ENCODE data around the gene SOS2. TPM values are rescaled to one million over a fixed set of nuclear protein-coding genes. Genes with fewer than 3 reads are reported as not detected.

Gene SOS2
- total RNA-seq, 1 donor: 9.7 TPM

DNA sequence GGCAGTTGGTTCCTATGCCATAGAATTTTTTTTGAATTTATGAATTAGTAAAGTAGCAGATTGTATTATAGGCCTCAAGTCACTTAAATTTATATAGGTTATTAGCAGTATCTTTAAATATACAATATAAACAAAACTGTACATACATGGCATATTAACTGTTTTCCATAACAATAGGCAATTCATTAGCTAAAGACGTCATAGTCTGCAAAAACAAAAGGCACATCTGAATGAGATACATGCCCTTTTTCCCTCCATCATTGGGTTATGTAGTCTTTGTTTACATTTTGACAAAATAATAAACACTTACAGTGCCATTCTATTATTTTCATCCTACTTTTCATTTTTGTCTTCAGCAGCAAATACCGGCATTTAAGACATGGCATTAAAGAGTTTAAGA is 113.9 kb downstream of the SOS2 start:
- no peak for DNase-seq (ENCODE audit: low read depth in 2 of 3, low spot score in 2 of 3)

DNA sequence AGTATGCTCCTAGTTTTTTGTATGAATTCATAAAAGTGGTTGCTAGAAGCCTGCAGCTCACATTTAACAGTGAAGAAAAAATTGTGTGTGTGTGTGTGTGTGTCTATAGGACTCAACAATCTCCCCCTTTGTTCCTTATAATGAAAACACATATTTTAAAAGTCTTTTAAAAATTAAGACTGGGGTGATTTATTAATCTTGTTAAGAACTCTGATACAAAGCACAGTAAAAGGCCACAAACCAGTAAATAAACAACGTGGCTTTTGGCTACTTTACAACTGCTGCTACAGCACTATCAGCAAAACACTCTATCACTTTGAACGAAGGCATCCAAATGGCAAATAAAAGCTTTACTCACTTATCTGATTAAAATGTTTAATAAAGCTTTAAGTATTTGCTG is 114.4 kb downstream of the SOS2 start:
- DNase-seq (ENCODE audit: low read depth in 2 of 3, low spot score in 2 of 3): no peak

DNA sequence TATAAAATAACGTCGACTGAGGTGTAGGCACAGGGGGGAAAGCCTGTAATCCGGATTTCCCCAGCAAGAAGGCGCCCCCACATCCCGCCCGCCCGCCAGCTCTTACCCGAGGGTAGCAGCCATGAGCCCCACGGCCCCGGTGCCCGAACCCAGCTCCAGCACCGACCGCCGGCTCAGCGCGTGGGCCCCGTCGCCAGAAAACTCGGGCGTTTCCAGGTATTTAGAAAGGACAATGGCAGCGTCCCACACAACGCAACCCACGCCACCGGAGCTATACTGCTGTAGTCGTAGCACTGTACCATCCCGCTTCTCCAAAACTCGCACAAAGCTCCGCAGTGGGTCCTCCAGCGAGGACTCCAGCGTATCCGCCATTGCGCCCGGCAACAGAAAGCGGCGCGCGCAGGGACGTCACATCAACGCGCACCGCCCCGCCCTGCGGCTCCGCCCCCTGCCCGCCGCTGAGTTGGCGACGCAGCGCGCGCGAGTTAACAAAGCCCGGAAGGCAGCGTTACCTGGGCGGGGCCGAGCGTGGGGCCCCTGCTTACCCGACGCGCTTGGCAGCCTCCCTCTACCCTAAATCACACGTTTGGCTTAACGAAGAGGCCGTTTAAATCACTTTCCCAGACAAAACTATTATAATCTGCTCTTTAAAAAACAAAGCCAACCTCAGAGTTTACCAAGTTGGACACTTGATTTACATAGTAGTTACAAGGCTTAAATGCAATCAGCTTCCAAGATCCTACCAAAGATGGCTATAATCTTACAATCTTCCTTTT is 115.0 kb downstream of the SOS2 start, which contains the start of gene VCPKMT:
Gene VCPKMT, minus strand, starts transcription at position 392 of the 776 bp plus-strand sequence. Its CDS starts 20 bp downstream, at position 372.
- peak; percentile 90 to 96 (median 92) for DNase-seq (ENCODE audit: low read depth in 2 of 3, low spot score in 2 of 3)

DNA sequence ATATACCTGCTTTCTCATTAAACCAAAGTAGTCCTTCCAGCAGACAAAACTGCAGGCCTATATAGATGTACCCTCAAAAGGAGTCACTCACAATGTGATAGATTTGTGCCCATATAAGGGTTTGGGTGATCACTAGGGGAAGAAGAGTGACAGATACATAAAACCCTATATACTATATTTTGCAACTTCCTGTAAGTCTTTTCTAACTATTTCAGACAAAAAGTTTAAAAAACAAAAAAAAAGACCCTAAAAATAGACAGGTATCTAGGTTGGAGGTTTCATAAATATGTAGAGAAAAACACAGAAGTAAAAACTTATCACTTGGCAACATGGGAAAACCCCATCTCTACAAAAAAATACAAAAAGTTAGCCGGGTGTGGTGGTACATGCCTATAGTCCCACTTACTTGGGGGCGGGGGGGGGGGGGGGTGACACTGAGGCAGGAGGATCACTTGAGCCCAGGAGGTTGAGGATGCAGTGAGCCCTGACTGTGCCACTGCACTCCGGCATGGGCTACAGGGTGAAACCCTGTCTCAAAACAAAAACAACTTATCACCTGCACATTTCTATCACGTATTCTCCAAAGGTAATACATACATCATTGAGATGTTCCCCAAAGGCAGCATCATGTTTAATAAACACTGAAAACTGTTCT is 117.9 kb downstream of the SOS2 start:
- no peak for DNase-seq (ENCODE audit: low read depth in 2 of 3, low spot score in 2 of 3)

DNA sequence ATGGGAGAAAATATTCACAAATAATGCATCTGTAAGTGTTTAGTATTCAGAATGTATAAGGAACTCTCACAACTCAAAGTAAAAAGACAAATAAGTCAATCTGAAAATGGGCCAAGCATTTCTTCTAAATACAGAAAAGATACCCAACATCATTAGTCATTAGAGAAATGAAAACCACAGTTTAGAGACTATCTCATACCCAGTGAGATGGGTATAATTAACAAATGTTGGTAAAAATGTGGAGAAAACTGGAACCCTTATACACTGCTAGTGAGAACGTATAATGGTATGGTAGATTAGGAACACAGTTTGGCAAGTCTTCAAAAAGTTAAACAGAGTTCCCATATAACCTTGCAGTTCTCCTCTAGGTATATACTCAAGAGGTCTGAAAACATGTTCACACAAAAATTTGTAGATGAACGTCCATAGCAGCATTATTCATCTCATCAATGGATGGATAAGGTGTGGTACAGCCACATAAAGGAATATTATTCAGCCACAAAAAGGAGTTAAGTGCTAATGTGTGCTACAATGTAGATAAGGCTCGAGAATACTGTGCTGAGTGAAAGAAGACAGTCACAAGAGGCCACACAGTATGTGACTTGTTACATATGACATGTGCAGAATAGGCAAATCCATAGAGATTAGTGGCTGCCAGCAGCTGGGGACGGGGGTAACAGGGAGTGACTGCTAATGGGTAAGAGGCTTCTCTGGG is 120.9 kb downstream of the SOS2 start:
- DNase-seq (ENCODE audit: low read depth in 2 of 3, low spot score in 2 of 3): no peak

DNA sequence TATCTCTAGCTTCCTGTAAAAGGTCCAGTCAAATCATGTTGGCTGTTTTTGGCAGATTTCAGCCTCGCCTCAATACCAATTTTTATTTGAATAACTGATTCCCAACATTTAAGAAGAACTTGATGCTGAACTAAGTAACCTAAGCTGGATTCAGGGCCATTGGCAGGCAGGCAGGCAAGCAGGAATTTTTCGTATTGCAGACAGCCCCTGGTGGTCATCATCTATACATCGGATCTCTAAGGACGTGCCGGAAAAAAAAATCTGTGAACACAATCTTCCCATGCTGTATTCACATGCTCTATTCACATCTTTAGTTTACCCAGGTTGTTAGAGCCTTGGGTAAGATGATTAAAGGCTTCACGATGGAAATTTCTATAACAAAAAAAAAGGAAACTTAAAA is 122.0 kb downstream of the SOS2 start:
- no peak for DNase-seq (ENCODE audit: low read depth in 2 of 3, low spot score in 2 of 3)

DNA sequence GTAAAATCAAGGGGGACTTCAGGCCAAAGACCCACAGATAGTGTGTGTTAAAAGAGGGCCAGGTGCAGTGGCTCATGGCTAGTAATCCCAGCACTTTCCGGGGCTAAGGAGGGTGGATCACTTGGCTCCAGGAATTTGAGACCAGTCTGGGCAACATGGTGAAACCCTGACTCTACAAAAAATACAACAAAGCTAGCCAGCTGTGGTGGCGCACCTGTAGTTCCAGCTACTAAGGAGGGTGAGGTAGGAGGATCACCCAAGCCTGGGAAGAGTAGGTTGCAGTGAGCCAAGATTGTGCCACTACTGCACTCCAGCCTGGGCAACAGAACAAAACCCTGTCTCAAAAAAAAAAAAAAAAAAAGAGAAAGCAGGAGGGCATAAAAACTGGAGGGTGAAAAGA is 123.5 kb downstream of the SOS2 start:
- DNase-seq (ENCODE audit: low read depth in 2 of 3, low spot score in 2 of 3): no peak

DNA sequence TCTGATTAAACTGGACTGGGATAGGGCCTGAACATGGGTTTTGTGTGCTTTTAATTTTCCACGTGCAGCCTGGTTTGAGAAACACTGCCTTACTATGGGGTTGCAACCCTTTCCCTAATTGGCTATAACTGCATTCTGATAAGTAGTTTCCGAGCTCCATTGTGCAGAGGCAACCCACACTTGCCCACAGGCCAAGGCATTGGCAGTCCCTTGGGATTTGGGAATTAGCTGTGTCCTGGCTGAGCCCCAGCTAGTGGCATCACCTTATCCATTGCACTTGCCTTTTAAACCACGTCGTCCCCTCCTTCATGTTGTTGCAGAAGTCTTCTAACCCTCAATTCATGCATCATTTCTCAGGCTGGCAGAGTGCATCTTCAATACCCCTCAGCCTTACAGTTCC is 125.2 kb downstream of the SOS2 start:
- DNase-seq (ENCODE audit: low read depth in 2 of 3, low spot score in 2 of 3): no peak

DNA sequence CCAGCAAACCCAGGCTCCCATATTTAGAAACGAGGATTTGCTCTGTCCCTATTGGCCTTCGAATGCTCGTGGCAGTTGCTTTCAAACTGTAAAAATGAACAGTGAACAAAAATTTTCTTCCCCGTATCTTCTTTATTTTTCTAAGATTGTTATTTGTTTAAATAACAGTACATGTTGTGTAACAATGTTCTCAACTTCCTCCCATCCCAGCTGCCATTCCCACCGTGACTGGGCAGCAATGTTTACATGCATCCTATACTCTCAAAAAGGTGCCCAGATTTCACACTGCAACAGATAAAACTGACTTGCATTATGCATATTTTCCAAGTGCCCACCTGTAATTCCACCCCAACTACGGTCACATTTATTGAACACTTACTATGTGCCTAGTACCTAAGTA is 127.8 kb downstream of the SOS2 start:
- no peak for DNase-seq (ENCODE audit: low read depth in 2 of 3, low spot score in 2 of 3)

DNA sequence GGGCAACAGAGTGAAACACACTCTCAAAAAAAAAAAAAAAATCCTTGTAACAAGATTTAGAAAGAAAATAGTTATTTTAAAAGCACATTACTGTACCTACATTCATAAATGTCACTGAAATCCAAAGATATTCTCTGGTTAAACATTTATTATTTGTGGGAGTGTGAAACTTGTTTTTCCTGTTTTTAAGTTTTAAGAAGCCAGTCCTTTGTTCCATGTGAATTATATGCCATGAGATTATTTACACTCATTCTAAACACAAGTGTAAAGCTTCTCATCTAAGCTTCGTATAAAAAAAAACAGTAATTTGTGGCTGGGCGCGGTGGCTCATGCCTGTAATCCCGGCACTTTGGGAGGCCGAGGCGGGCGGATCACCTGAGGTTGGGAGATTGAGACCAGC is 130.0 kb downstream of the SOS2 start:
- no peak for DNase-seq (ENCODE audit: low read depth in 2 of 3, low spot score in 2 of 3)

DNA sequence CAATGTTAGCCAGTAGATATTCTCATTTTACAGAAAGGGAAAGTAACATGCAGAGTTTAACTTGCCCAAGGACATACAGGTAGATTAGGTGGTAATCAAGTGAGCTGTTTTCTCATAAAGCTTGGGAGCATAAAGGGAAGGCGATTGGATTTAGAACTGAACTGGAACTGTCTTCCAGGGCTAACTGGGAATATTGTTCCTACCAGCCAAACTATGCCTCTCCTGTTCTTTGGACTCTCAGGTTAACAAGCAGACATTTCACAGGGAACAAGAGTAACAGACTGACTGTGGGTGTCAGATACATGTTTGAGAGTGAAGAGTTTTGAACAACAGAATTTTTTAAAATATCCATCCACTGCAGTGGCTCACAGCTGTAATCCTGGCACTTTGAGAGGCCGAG is 130.6 kb downstream of the SOS2 start:
- DNase-seq (ENCODE audit: low read depth in 2 of 3, low spot score in 2 of 3): no peak

DNA sequence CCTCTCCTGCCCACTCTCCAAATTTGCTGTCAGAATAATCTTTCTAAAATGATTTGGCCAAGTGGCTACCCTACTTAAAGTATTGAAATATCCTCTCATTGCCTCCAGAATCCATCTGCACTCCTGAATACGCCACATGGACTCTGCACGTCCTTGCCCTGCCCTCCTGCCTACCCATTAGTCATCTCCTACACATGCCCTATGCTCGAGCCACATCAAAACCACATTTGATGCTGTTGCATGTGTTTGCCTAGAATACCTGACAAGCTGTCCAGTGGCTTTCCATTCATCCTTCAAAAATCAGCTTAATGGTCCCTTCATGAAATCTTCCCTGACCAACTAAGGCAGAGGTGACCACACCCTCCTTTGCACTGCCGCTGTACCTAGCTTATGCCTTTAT is 132.0 kb downstream of the SOS2 start:
- no peak for DNase-seq (ENCODE audit: low read depth in 2 of 3, low spot score in 2 of 3)

DNA sequence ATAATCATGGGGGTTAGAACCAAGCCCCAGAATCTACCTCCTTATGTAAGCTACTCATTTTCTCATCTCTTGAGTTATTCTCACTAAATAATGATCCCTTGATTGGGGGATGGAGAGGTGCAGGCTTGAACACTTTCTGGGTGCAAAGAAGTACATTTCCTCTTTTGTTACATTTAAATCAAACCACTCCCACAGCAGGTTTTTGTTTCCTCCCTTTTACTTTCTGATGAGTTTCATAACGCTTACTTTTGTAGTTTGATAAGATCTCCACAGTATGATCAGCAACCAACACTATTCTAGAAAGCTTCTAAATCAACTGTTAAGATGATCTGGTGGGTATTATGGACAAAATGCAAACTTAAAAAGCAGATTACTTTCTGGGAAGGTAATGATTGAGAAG is 135.5 kb downstream of the SOS2 start:
- peak in 1 of 3 donors; percentile 45 for DNase-seq (ENCODE audit: low read depth in 2 of 3, low spot score in 2 of 3)

DNA sequence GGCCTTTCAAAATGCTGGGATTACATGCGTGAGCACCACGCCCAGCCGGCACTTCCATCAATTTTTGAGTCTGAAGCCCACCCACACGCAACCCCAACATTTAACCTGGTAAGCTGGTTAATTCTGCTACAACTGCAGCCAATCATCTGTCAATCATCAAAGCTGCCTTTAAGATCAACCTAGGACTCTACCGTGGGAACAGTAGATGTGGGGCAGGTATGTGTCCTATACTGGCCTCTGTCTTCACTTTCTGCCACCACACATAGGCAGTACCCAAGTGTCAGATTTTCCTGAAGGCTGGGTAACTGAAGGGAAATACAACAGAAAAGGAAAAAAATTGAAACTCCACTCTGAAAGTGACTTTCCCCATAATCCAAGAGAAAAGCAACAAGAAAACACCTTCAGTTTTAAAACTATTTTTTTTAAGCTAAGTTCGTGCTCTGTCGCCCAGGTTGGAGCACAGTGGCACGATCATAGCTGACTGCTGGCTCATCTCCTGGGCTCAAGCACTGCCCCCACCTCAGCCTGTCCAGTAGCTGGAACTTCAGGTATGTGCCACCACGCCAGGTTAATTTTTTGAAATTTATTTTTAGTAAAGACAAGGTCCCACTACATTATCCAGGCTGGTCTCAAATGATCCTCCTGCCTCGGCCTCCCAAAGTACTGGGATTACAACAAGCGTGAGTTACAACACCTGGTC is 137.2 kb downstream of the SOS2 start:
- no peak for DNase-seq (ENCODE audit: low read depth in 2 of 3, low spot score in 2 of 3)

DNA sequence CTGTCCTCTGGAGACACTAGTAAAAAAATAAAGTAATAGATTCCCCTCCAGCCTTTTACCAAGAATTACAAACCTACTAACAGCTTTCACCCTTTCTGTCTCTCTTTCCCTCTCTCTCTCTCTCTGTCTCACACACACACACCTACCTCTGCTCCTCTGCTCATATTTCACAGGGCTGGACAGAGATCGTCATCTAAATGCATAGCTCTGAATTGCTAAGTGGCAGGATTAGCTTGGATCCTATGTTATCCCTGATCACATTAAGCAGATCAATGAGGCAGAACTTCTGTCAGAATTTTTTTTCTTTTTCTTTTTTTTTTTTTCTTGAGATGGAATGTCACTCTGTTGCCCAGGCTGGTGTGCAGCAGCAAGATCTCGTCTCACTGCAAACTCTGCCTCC is 137.9 kb downstream of the SOS2 start:
- no peak for DNase-seq (ENCODE audit: low read depth in 2 of 3, low spot score in 2 of 3)

DNA sequence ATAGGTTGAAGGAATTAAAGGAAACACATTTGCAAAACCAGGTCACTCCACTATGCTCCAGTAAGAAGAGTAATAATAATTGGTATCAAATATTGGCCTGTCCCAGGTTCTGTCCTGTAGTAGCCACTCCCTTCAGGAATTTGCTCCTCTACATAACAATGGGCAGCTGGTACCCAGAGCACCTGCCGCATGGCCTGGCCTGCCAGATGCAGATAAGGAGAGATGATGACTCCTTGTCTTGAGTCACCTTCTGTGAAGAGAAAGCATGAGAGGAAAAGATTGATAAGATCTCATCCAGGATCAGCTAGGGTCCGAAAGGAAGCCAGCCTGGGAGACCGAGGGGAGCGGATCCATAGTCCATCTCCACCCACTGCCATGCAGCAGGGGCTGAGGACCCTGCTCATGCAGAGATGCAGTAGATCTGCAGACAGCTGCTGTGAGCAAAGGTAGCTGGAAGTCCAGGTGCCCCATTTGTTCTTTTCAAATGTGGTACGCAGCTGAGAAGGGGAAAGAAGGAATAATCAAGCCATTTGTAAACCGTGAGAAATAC is 139.3 kb downstream of the SOS2 start:
- DNase-seq (ENCODE audit: low read depth in 2 of 3, low spot score in 2 of 3): no peak

DNA sequence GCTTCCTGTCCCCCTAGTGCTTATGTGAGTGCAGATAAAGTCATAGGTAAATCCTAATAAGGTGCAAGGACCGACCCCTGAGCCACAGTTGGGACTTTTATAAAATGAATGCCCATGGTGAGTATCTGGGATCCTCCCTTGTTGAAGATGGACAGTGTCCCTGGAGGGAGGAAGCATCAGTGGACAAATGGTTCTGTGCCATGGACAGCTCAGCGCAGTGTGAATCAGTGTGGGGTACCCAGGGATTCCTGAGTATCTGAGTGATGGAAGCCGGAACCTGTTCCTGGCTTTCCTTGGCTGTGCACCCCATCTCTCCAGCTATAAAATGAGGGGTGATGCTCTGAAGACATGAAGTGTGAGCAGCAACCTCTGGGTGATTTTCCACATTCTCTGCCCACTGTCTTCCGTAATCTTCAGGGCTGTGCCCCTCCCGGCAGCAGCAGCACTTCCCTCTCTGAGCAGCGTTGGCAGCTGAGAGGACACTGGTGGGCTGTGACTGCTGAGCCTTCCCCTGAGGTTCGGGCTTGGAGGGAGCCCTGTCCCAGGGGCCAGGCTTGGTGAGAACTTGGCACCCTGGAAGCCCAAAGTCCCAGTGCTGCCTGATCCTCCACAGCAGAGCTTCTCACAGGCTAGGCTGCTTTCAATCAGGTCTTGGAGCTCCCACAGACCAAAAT is 140.0 kb downstream of the SOS2 start:
- peak in 1 of 3 donors; percentile 32 for DNase-seq (ENCODE audit: low read depth in 2 of 3, low spot score in 2 of 3)

DNA sequence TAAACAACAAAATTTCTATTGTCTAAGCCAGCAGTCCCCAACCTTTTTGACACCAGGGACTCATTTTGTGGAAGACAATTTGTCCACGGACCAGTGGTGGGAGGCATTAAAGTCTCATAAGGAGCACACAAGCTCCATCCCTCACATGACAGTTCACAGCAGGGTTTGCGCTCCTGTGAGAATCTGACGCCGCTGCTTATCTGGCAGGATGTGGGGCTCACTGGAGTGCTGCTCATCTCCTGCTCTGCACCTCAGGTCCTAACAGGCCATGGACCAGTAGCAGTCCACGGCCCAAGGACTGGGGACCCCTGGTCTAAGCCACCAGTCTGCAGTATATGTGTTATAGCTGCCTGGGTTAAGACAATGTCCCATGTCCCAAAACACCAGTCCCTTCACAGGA is 142.2 kb downstream of the SOS2 start:
- DNase-seq (ENCODE audit: low read depth in 2 of 3, low spot score in 2 of 3): no peak

DNA sequence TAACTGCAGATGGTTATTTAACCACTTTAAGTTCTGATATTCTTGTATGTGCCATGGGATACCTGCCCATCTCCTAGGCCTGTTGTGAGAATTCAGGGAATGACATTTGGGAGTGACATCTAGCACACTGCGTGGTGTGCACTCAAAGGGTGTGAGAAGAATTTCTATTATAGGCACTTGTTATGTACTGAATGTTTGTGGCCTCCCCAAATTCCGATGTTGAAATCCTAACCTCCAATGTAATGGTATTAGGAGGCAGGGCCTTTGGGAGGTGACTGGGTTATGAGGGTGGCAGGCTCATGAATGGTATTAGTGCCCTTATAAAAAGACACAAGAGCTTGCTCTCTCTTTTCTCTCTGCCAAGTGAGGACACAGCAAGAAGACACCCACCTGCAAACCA is 142.6 kb downstream of the SOS2 start:
- DNase-seq (ENCODE audit: low read depth in 2 of 3, low spot score in 2 of 3): no peak

DNA sequence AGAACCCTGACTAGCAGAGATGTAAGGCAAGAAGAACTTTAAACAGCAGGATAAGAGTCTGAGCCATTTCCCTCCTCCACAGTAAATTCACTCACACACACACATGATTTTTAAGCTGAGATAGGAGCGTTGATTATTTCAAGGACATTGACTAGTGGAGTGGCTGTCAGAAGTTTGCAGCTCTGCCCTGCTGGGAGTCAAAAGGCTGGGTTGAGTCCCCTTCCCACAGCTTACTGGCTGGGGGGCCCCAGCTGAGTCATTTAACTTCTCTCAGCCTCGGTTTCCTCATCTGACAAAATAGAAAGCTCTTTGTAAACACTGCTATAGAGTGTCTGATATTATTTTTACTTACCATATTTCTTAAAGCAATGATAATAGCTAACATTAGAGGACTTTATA is 143.3 kb downstream of the SOS2 start:
- no peak for DNase-seq (ENCODE audit: low read depth in 2 of 3, low spot score in 2 of 3)
